Activated T-cell treated with anti-CD3 and anti-CD28 coated beads for 48 hours (primary cell): ENCODE data around the gene CYSLTR2.

Source experiments
- DNase-seq: peaks from one replicate; pipeline ENCODE4 v3.0.0-alpha.2; 2020; ENCODE audit warnings: low read depth

CYSLTR2 gene, protein sequence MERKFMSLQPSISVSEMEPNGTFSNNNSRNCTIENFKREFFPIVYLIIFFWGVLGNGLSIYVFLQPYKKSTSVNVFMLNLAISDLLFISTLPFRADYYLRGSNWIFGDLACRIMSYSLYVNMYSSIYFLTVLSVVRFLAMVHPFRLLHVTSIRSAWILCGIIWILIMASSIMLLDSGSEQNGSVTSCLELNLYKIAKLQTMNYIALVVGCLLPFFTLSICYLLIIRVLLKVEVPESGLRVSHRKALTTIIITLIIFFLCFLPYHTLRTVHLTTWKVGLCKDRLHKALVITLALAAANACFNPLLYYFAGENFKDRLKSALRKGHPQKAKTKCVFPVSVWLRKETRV

DNA sequence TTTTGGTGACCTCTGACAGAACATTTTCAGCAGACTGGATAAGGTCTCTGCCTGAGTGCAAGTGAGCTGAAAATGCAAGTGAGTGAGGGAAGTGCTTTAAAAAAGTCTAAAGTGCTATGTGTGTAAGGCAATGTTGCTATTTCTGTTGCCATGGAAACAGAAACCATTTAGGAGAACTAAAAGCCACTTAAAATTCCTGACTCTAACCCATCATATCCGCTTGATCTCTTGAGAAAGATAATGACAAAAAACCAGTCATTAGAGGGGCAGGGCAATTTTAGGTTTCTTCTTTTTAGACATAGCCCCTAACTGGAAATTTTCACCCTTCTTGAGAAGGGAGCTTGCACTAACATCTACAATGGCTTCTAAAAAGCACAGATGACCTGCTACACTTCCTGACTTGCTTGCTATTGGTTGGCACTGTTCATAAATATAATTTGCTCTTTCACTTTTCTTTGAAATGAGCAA lies at the start of gene CYSLTR2:
TSS of gene CYSLTR2 (plus strand) at position 458 of the 468 bp plus-strand sequence. CDS start 52,889 bp downstream, outside the sequence.
- no peak for DNase-seq

DNA sequence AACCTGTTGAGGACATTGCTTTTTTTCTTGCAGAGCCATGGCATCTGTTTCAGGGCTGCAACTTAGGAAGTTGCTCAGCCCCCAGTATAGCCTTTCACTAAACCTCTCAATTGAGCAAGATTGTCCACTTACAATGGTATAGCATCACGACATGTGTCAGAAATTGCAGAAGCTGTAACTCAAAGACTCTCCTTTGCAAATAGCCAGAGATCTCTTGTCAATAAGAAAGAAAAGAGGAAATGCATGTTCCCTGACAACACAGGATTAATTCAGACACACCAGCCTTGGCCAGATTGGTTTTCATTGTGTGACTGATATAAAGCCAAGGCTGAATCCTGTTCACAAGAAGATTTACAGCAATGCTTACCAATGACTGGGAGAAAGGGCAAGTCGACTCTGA lies 38.7 kb upstream of the CYSLTR2 start:
- no peak for DNase-seq

DNA sequence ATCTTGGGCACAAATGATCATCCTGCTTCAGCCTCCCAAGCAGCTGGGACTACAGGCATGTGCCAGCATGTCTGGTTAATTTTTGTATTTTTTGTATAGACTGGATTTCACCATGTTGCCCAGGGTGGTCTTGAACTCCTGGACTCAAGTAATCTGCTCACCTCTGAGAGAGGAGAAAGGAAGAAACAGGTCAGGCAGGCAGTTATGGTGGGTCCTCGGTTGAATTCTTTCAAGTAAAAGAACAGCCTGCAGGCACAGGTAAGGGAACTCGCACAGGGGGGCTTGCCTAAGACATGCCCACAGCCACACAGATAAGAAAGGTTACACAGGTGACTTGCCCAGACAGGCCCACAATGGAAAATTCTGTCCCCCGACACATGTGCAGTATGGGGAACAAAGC lies 34.8 kb upstream of the CYSLTR2 start:
- no peak for DNase-seq

DNA sequence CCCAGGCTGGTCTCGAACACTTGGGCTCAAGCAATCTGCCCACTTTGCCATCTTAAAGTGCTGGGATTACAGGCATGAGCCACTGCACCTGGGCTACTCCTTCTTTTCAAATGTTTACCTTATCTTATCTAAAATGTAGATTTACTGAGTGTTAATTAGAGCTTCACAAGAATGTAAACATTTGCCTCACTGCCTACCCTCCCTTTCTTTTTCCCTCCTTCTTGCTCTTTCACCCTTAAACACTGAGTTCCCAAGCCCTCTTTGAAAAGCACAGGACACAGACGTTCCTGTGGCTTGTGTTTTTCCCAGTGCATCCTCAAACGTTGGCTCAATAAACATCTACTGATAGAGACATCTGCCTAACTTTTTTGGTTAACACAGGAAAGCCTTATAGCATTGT lies 32.7 kb upstream of the CYSLTR2 start:
- no peak for DNase-seq

DNA sequence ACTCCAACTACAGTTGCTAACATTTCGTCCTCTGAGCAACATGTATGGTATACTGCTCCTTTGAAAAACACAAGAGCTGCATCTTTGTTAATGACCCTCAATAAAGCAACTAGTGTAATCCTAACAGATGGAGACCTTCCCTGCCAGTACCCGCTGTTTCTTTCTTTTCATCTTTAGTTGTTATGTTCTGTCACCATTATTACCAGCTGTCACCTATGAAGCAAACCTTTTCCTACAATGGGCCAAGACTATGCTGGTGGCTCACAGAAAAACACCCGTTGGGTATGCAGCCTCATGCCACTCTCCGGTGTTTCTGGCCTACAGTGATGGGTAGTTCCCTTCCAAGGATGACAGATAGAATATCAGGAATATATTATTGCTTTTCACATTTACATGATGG lies 29.7 kb upstream of the CYSLTR2 start:
- DNase-seq, result no peak

DNA sequence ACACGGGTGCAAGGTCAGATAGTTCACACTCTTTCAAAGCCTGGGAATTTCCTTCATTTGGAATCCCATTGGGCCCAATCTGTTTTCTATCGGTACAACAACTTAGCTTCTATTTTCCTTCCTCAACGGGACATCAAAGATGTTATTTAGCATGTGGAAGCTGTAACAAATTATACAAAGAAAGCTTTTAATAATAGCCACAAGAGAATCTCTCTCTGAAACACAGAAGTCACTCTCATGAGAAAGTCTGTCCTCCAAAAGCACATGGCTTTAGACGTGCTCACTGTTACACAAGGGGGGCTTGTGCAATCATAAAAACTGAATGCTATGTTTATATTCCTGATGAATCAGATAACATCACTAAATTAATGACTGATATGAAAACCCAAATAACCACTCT lies 28.9 kb upstream of the CYSLTR2 start:
- no peak for DNase-seq

DNA sequence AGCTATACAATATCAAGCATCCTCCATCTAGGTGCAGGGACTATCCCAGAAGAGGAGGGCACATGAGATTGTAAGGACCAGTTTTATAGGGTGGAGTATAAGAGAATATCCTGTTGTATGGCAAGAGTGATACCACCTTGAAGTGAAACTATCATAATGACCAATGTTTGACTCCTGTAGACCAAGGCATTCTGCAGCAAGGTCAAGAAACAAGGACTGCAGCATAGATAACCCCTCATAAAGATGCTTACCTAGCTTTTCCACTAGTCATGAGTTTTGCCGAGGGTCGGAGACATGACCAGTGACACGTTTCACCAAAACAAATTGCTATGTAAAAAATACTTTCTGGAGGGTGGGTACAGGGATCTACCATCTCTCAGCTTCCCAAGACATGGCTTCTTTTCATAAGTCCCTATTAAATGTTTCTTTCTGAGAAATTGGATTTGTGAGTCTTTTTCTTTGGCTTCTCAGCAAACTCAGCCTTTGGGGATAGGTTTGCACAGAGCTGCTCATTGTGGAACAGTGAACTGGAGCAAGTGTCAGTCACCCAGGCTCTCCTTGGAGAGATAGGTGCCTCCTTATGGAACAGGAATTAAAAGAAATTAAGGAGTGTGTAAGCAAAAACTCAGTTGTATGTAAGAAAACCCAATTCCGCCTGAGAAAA lies 28.2 kb upstream of the CYSLTR2 start:
- DNase-seq, result no peak

DNA sequence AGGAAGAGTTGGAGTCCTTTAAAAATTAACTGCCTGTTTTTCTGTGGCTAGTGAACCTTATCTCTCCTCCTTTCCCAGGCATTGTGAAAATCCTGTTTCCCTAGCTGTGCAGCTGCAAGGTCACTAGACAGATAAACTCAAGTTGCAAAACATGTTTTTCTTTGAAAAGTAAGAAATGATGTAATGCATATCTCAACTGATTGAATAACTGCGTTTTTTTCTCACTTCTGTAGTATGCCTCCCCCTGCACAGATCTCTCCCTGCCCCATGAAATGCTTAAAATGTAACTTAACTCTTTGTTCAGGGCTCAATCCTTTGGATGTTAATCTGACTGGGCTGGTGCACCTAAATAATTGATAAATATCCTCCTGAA lies 27.7 kb upstream of the CYSLTR2 start:
- DNase-seq, result no peak

DNA sequence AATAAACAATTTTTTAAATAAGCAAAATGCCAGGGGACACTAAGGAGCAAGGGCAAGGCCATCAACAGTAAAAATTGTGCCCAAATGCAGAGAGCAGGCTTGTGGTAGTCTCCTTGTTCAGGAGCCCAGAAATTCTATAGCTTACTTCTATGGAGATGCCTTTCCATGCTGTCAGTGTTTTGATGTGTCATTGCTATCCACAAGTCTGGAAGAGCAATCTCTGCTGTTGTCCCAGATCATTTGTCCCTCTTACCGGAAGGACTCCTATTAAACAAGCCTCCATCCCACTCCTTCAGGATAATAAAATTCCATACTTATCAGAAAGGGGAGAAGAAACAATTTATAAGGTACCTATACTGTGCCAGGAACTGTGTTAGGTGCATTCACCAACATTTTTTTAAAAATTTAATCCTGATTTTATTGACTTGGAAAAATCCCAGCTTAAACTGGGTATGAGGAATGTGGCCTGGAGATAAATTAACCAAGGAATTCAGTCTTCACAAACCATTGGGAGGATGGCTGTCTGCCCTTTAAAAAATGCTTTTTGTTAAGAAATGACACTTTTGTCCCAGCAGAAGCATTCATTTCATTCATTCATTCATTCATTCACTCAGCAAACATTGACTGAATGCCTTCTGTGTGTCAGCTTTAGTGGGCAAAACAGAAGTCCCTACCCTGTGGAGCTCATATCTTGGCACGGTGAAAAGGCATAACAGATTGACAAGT lies 26.8 kb upstream of the CYSLTR2 start:
- DNase-seq, result no peak

DNA sequence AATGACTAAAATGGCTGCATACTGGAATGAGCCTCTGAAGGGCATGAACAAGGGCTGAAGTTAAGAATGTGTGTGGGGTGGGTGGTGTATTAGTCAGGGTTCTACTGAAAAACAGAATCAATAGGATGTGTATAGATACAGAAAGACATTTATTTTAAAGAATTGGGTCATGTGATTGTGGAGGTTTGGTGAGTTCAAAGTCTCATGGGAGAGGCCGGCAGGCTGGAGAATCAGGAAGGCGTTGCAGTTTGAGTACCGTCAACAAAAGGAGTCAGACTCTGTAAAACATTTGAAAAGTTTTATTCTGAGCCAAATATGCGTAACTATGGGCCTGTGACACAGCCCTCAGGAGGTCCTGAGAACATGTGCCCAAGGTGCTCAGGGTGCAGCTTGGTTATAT lies 24.5 kb upstream of the CYSLTR2 start:
- DNase-seq, result no peak

DNA sequence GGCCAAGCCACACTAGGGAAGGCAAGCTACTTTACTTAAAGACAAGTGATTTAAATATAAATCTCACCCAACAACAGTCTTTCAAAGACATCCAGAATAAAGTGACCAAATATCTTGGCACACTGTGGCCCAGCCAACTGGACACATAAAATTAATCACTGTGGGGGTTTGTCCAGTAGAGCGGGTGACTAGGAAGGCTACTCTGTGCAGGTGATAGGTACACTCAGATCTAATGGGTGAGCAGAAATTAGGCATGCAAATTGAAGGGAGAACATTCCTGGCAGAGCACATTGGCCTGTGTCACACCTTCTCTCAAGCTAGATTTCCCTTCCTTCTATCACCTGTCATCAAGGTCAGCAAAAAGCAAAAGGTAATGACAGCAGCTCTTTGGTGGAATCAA lies 23.4 kb upstream of the CYSLTR2 start:
- no peak for DNase-seq

DNA sequence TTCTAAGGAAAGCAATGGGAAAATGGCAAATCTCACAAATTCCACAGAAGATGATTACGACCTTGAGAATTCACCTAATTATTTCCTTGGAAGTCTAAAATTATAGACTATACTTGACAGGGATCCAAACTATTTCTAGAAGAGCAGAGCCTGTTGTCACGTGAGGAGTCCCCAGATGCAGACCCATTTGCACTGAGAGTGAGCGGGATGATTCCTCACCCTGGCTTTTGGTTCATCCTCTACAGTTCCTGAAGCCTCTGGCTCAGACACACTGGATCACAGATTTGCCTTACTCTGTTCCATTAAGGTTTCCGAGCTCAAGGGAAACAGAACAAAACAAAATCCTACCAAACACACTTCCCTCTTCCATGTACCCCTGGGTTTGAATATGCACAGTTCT lies 23.0 kb upstream of the CYSLTR2 start:
- DNase-seq, result no peak

DNA sequence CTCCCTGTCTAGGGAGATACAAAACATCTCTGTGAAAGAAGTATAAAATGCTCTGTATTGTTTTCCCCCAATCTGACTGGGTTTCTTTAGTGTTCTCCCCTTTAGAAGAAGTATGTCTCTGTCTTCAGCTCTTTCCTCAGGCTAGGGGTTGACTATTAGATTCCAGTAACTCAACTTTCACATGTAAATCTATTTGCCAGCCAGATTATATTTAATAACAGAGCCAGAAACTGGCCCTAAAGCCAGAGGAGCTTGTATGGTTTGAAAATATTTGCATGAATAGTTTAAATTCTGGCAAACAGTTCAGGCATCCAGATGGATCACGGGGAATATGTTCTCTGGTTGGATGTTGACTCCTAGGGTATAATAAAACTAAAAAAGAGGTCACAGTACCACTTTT lies 22.3 kb upstream of the CYSLTR2 start:
- DNase-seq, result no peak

DNA sequence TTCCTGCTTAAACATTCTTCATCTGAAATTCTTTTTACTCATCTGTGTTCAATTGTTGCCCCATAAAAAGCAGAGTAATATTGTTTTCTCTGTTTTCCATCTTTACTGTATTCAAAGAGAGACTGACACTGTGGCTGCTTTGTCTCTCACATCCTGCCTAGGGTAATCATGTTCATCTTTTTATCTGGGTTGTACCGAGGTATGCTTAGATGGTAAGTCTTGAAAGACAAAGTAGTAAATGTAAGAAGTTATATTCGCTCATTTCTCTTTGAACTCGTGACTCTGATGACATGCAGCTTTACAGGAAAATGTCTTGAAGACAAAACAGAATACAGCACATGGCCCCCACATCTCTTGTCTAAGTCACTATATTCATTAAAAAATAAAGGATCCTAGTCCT lies 20.0 kb upstream of the CYSLTR2 start:
- DNase-seq, result no peak

DNA sequence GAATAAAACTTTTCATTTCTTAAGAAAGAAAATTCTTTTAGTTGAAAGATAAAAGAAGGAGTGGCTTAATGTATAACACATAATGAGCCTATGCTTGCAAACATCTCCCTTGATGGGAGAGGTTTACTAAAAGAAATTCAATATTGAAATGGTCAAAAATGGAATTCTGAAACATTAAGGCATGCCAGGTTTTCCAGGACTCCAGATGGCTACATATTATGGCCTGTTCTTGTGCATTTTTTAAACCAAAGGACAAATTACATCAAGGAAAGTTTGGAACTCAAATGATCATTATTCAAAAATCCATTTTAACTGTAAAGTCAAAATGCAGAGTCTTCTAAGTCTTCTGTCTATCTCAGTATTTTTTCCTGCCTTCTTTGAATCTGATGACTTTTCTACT lies 19.1 kb upstream of the CYSLTR2 start:
- no peak for DNase-seq

DNA sequence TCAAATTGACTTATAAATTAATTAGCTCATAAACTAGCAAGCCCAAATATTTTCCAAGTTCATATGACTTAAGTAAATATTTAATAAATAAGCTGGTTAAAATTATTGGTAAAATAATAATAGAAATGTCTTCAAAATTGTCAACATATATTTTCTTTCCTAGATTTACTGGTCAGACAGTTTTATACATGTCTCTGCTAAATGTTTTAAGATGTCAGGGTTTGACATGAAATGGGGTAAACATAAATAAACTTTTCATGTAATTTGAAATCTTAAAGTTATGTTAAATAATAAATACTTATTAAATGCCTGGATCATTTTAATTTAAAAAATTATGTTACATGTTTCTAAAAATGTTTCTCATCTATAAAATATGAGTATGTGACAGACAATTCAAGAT lies 18.3 kb upstream of the CYSLTR2 start:
- DNase-seq, result no peak

DNA sequence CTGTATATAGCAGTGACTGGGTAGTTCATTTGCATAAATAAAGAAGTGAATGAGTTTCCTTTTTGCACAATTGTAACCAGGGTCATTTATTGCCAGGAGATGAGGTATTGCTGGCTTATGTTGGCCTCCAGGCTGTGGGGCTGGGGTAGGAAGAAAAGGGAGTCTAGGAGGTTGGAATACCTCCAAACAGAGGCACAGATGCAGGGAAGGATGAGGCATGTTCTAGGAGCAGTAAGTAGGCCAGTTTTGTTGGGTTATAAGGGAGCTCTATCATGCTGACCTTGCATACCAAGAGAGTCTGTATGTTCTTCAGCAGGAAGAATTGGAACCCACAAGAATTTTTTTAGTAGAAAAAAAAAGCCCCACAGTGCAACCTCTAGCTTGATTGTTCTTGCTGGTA lies 17.2 kb upstream of the CYSLTR2 start:
- no peak for DNase-seq

DNA sequence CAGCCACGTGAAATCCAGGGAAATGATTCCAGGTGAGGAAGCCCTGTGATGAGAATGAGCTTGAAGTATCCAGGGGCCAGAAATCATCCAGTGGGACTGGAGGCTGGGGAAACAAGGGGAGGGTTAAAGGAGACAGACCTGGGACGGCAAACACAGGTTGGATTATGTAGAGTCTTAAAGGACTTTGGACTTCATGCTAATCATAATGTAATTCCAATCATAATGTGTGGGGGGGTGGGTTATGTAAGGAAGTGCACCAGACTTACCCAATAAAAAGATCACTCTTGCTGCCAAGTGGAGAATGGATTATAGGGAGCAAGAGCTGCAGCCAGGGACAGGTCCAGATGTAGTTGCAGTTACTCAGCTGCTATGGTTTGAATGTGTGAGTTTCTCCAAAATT lies 16.1 kb upstream of the CYSLTR2 start:
- DNase-seq, result no peak

DNA sequence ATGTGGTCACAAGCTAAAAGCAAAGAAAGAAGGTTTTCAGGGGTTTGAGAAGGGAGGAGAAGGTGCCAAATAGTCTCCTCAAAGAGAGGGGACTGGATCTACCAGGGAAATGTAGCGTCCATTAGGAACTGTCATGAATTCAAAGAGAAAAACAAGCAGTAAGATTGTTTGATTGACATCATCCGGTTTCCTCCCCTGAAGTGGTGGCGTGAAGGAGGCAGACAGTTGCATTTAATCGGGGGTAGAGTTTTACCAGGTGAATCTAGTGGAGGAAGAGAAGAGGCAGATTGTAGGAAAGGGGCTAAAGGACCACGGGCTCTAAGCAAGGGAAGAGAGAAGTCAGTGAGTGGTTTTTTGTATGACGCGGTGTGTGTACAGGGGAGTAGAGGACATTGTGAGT lies 13.0 kb upstream of the CYSLTR2 start:
- DNase-seq, result no peak

DNA sequence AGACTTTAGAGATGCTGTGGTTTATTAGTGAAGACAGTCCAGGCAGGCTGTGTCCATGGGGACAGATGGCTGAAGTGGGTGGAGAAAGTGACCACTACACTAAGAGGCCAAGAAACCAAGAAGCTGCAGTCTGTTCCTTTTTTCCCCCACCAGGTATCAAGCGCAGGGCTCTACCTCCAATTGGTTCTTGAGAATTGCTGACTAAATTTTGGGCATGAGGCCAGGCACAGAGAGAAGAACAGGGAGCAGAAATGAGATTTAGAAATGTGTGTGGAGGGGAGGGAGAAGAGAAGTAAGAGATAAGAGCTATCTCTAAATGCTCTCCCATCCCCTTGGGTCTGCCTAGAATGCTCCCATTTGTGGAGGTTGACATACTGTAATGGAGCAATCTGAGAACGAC lies 12.3 kb upstream of the CYSLTR2 start:
- DNase-seq, result no peak

DNA sequence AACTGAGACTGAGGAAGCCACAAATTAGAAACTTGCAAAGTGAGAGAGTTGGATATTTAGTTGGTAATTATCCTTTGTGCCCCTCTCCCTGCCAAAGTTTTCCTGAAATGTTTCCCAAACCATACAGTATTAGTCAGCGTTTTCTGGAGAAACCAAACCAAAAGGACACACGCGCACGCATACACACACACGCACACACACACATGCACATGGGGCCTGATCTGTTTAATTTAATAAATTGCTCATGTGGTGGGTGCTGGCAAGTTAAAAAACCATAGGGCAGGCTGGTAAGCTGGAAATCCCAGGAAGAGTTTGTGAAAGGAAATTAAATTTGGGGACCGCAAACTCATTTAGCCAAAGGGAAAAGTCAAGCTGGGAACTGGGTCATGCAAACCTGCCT lies 11.7 kb upstream of the CYSLTR2 start:
- no peak for DNase-seq

DNA sequence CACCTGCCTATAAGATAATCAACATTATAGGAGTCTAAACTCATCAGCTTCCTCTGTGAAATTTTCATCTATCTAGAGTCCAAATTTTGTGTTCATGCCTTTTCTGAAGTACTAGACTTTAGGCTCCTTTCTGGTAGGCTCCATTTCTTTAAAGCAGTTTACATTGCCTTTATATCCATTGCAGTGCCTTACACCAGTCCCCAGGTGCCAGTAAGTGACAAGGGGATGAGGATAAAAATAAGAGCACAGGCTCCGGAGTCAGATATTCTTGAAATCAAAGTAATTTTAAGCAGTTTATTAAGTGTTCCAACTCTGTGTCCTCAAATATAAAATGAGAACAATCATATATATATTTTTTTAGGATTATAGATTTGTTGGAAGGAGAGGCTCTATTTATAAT lies 10.6 kb upstream of the CYSLTR2 start:
- DNase-seq, result no peak

DNA sequence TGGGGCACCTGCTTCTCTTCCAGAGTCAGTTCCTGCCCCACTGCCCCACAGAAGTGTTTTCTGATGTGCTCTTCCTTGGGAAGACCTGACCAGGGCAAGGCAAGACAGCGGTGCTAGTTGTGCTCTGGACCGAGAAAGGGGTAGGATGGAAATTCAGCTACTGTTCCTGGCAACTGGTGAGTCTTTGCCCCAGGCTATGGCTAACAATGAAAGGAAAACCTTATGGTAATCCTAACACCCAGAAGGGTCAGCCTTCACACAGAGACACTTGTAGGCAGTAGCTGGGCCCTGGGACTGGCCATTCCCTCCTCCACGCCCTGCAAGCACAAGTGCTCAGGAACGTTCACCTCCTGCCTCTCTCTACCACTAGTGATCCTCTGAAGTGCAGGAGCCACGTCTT lies 9.6 kb upstream of the CYSLTR2 start:
- DNase-seq, result no peak
